KOPT-K1 (cell line): ENCODE measurements around the gene LCMT1.
A peak's percentile ranks its signal among the peaks of the same experiment; 100 is the strongest.
"Not testable (repeated sequence)": the region's sequence is repeated elsewhere in the genome, so short reads cannot be mapped to it uniquely, and the experiment has no call there.

ENCODE experiments used
- H3K27ac ChIP-seq: fragments of 200-600 bp; sonication (generic); 2 replicates; pipeline ENCODE4 v1.5.1; 2016; ENCODE audit warnings: antibody characterized with exemption, mild to moderate bottlenecking, low read depth, low read length; ENCODE audit not compliant: poor library complexity, severe bottlenecking
- H3K36me3 ChIP-seq: fragments of 200-600 bp; sonication (generic); 2 replicates; pipeline ENCODE4 v1.5.1; 2017; ENCODE audit warnings: antibody characterized with exemption, mild to moderate bottlenecking, low read length, moderate library complexity; ENCODE audit not compliant: insufficient read depth
- H3K9me3 ChIP-seq: fragments of 200-600 bp; sonication (generic); 2 replicates; pipeline ENCODE4 v1.5.1; 2017; ENCODE audit warnings: antibody characterized with exemption, low read length, mild to moderate bottlenecking; ENCODE audit not compliant: insufficient read depth, poor library complexity, severe bottlenecking

LCMT1 gene

DNA sequence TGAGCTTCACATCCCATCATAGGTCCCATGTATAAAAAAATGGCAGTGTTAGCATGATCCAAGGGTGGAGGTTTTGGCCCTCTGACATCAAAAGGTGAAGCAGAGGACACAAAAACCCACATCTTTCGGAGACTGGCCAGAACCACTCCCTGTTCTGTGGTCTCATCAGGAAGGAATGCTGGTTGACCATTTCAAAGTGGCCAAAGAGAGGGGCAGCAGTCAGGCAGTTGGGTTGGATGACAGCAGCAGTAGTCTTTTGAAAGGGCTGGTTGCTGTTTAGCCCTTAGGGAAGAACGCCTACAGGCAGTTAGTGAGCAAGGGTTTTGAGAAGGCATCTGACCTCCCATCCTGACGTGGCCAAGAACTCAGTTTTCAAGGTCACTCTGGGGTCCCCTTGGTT lies 40.5 kb downstream of the LCMT1 start:
- H3K36me3 ChIP-seq: peaks cover 35% of the 10 kb centered on the region
- H3K27ac ChIP-seq: no peak overlapping the region
- H3K9me3 ChIP-seq: no peaks in the 10 kb centered on the region

GRCh38 chr16:25155553-25156460 lies 44.3 kb downstream of the LCMT1 start:
- H3K9me3 ChIP-seq: no peaks in the 10 kb centered on the region
- H3K36me3 ChIP-seq: peaks cover 45% of the 10 kb centered on the region
- H3K27ac ChIP-seq: peak overlapping the region; percentile 55

DNA sequence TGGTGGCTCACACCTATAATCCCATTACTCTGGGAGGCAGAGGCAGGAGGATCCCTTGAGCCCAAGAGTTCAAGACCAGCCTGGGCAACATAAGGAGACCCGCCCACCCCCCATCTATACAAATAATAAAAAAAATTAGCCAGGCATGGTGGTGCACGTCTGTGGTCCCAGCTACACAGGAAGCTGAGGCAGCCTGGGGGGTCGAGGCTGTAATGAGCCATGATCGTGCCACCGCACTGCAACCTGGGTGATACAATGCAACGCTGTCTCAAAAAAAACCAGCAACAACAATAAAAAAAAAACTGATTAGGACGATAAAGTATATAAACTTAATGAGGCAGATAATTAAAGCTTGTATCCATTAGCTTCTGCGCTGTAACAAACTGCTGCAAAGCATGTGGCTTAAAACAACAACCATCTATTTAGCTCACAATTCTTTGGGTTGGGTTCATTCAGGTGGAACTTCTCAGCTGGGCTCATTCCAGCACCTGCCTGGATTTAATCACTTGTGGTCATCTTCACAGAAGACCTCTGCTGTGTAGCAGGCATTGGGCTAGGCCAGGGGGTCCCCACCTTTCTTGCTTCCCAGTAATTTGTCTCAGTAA lies 45.8 kb downstream of the LCMT1 start:
- no peak overlapping the region for H3K27ac ChIP-seq
- peaks cover 47% of the 10 kb centered on the region for H3K36me3 ChIP-seq
- H3K9me3 ChIP-seq: no peaks in the 10 kb centered on the region

- H3K36me3 ChIP-seq: peaks cover 45% of the 10 kb centered on the region
- no peak overlapping the region for H3K27ac ChIP-seq
- H3K9me3 ChIP-seq: no peaks in the 10 kb centered on the region
These were observed 46.9 kb downstream of the LCMT1 start for GRCh38 chr16:25158401-25158800.

DNA sequence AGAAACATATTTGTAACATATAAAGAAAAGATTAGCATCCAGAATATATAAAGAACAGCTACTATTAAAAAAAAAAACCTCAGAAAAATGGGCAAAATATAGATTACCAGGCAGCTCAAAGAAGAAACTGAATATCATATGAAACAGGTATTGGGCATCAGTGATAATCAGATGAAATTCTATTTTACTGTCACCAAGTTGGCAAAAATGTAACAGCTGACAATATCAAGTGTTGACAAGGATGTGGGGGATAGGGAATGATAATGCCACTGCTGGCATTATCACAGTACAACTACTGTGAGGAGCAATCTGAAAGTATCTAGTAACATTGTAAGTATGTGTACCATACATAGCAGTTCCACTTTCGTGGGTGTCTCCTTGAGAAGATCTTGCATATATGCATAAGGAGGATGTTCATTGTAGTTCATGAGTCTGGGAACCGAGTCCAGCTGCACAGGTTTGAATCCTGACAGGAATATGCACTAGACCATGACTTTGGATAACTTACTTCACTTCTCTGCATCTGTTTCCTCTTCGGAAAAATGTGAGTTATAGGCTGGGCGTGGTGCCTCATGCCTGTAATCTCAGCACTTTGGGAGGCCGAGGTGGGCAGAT lies 50.3 kb downstream of the LCMT1 start:
- Histone ChIP-seq H3K9me3 (no peaks in the 10 kb centered on the region), H3K27ac (no peak overlapping the region), H3K36me3 (peaks cover 73% of the 10 kb centered on the region)

DNA sequence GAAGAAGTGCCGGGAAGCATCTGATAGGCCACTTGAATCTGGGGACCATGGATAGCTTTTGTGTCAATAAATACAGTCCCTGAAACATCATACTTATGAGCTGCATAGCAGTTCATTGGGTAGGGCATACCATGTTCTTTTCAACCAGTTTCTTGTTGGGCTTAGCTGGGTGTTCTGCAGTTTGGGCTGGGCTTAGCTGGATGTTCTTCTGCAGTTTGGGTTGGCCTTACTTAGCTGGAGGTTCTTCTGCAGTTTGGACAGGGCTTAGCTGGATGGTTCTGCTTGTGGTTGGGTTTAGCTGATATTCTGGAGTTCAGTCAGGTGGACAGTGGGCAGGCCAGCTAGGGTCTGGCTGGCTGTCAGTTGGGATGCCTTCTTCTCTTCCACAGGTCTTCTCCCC lies 52.1 kb downstream of the LCMT1 start:
- peaks cover 80% of the 10 kb centered on the region for H3K36me3 ChIP-seq
- no peaks in the 10 kb centered on the region for H3K9me3 ChIP-seq
- no peak overlapping the region for H3K27ac ChIP-seq

DNA sequence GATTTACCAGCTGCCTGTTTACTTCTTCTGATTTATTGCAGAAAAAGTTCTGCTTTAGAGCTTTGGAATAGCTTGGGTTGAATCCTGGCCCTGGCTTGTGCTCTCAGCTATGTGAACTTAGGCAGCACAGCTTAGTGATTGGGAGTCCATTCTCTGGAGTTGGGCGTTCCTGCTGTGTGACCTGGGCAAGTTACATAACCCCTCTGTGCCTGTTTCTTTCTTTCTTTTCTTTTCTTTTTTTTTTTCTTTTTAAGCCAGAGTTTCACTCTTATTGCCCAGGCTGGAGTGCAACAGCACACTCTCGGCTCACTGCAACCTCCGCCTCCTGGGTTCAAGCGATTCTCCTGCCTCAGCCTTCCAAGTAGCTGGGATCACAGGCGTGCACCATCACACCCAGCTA lies 53.7 kb downstream of the LCMT1 start:
- H3K36me3 ChIP-seq: peaks cover 92% of the 10 kb centered on the region
- H3K27ac ChIP-seq: no peak overlapping the region
- H3K9me3 ChIP-seq: no peaks in the 10 kb centered on the region

GRCh38 chr16:25167920-25168319 lies 56.4 kb downstream of the LCMT1 start:
- peaks cover 90% of the 10 kb centered on the region for H3K36me3 ChIP-seq
- not testable (repeated sequence) for H3K9me3 ChIP-seq, H3K27ac ChIP-seq

GRCh38 chr16:25171390-25171789 lies 59.8 kb downstream of the LCMT1 start:
- Histone ChIP-seq H3K36me3 (peaks cover 69% of the 10 kb centered on the region), H3K9me3 (no peaks in the 10 kb centered on the region), H3K27ac (no peak overlapping the region)

DNA sequence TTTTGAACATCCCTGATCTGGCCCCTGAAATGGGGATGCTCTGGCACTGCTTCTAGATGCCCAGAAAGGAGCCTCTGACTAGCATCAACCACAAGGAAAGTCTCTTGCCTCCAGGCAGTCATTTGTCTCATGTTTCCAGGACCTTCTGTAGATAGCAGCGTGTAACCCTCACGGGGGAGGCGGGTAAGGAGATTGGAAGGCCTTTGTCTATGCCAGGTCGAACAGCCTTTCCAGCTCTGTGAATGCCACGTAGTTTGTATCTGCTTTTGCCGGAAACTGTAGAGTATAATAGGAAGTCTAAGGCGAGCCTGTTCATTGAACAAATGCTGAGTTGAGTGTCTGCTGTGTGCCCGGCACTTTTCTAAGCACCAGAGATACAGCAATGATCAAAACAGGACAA lies 61.3 kb downstream of the LCMT1 start:
- peaks cover 57% of the 10 kb centered on the region for H3K36me3 ChIP-seq
- H3K9me3 ChIP-seq: no peaks in the 10 kb centered on the region
- H3K27ac ChIP-seq: no peak overlapping the region

GRCh38 chr16:25174285-25174684 lies 62.7 kb downstream of the LCMT1 start:
- peaks cover 50% of the 10 kb centered on the region for H3K36me3 ChIP-seq
- no peak overlapping the region for H3K27ac ChIP-seq
- no peaks in the 10 kb centered on the region for H3K9me3 ChIP-seq

GRCh38 chr16:25176136-25176535 lies 64.6 kb downstream of the LCMT1 start:
- no peak overlapping the region for H3K27ac ChIP-seq
- H3K36me3 ChIP-seq: peaks cover 31% of the 10 kb centered on the region; the same call in 1 of the 2 replicates
- no peaks in the 10 kb centered on the region for H3K9me3 ChIP-seq

DNA sequence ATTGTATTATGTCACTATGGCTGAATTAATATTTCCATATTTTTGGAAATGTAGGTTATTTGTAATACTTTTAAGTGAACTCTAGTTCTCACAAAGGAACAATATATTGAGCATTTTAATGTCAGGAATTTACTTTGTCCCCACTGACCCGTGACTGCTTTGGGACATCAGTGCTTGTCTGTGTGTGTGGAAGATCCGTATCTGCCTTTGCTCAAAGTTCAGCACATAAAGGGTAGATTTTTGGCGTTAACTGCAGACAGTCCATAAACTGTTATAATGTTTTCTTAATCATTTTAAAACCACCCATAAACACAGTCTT lies 65.9 kb downstream of the LCMT1 start:
- H3K27ac ChIP-seq: no peak overlapping the region
- H3K36me3 ChIP-seq: peaks cover 24% of the 10 kb centered on the region; the same call in 1 of the 2 replicates

DNA sequence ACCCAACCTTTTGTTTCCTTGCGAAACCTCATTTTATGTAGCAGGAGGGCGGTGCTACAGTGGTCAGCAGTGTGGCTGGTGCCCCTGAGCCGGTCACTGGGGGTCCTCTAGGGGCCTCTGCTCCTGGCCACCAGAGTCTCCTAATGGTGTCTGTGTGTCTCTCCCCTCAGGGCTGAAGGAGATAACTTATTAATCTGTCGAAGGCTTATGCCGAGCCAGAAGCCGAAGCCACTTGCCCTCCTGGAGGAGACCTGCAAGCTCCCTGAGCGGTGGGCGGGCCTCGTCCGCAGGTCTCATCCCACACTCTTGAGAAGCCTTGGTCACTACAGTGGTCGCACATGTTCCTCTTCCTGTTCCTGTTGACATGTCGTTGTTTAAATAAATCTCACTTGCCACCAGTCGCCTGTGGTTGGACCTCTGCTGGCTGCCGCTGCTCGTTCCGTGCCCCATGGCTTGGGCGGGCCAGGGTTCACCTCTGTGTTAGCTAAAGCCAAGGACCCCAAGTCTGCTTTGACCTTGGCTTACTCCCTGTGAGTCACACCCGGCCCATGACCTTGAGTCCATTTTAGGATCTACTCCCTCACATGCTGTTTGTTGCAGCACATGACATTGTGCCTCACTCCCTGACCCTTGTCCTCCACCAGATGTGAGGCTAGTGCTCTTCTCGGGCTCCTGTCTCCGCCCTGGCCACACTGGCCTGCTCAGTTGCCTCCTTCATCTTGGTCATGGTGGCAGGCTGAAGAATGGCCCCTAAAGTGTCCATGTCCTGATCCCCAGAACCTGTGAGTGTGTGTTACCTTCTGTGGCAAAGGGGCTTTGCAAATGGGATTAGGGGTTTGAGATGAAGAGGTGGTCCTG lies 66.5 kb downstream of the LCMT1 start:
- H3K9me3 ChIP-seq: no peaks in the 10 kb centered on the region
- H3K36me3 ChIP-seq: peaks cover 18% of the 10 kb centered on the region; the same call in 1 of the 2 replicates
- no peak overlapping the region for H3K27ac ChIP-seq

More for the DNA sequence above, 65.9 kb downstream of the LCMT1 start:
- H3K9me3 ChIP-seq: no peaks in the 10 kb centered on the region

DNA sequence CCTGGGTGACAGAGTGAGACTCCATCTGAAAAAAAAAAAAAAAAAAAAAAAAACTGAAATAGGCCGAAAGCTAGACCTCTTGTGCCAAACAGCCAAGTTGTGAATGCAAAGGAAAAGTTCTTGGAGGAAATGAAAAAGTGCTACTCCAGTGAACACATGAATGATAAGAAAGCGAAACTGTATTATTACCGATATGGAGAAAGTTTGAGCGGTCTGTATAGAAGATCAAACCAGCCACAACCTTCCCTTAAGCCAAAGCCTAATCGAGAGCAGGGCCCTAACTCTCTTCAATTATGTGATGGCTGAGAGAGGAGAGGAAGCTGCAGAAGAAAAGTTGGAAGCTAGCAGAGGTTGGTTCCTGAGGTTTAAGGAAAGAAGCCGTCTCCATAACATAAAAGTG lies 69.7 kb downstream of the LCMT1 start:
- H3K9me3 ChIP-seq, H3K36me3 ChIP-seq: not testable (repeated sequence)
- peak overlapping the region; percentile 29 for H3K27ac ChIP-seq
